Vagina (tissue), 2 donors: Measurements from ENCODE around the gene EVA1A.

Experiments
- CTCF ChIP-seq, 3 experiments: fragments of 450-650 bp in 2 of 3; fragments of 200-600 bp in 1 of 3; sonication (generic) in 1 of 3; IDR thresholded peaks; one replicate each; pipeline ENCODE4 v1.5.1; 2017 to 2019; ENCODE audit warnings: antibody characterized with exemption in 3 of 3, mild to moderate bottlenecking in 2 of 3, moderate library complexity in 2 of 3
- POLR2A ChIP-seq, 2 donors: fragments of 450-650 bp; IDR thresholded peaks; one replicate each; pipeline ENCODE4 v1.6.1; 2017; ENCODE audit warnings: antibody characterized with exemption in 2 of 2, mild to moderate bottlenecking in 2 of 2, moderate library complexity in 2 of 2

- no peak for TF ChIP-seq CTCF (IDR thresholded peaks at IDR 0.05)
- no peak for TF ChIP-seq POLR2A (IDR thresholded peaks at IDR 0.05)
Observed at GRCh38 chr2:75565472-75566462, 5.0 kb upstream of the EVA1A start.
